HCT116 (cell line): ENCODE data around the gene IL1RAPL1. TPM values are rescaled to one million over a fixed set of nuclear protein-coding genes. Genes with fewer than 3 reads are reported as not detected.

Source experiments
- ATAC-seq: fragments of 200-7000 bp; cut with Tn5 transposase; 2 replicates; pipeline ENCODE4 v1.9.1; 2020; ENCODE audit warnings: mild to moderate bottlenecking, moderate library complexity
- BruUV-seq: library from RNA; stranded (reverse); fragments of 400-500 nt; replicated peaks from 2 replicates; lab custom pipeline; 2021; lab: Mats Ljungman, UMichigan
- CTCF ChIA-PET: fragments of 300-600 bp; sonication (Branson Sonifier 250); formaldehyde crosslinking; loops from one replicate; lab custom pipeline; 2021; ENCODE audit warnings: antibody characterized with exemption; lab: Charles Lee
- POLR2A ChIA-PET: fragments of 300-600, 350-600 bp; sonication (Branson Sonifier 250); formaldehyde crosslinking; loops from one replicate; lab custom pipeline; 2021; ENCODE audit warnings: antibody characterized with exemption; lab: Charles Lee
- RAD21 ChIA-PET, 2 experiments: fragments of 300-600 bp; sonication (Branson Sonifier 250); formaldehyde crosslinking; loops; one replicate each; lab custom pipeline; 2023; ENCODE audit warnings: low total read pairs in 2 of 2; ENCODE audit not compliant: uncharacterized antibody in 2 of 2, unreplicated experiment in 2 of 2, low non-redundant PET in 1 of 2; lab: Charles Lee
- DNase-seq: peaks from one replicate; pipeline ENCODE4 v3.0.0-alpha.2; 2010; ENCODE audit warnings: low read depth, low spot score
- H2AFZ ChIP-seq: fragments of 200-600 bp; shearing (Covaris generic), sonication (generic); 2 replicates; pipeline ENCODE4 v1.6.1; 2017; ENCODE audit warnings: low read depth, mixed run types, mixed read lengths, antibody characterized with exemption, low read length; ENCODE audit not compliant: poor library complexity, severe bottlenecking
- H3K27ac ChIP-seq: 2 replicates; pipeline ENCODE4 v1.5.1; 2012; ENCODE audit warnings: low read depth, low read length
- H3K27me3 ChIP-seq: fragments of 200-600 bp; sonication (generic); 2 replicates; pipeline ENCODE4 v1.6.1; 2016; ENCODE audit warnings: mixed run types, low read length, mixed read lengths; ENCODE audit not compliant: insufficient read depth
- H3K36me3 ChIP-seq, 2 experiments: fragments of 200-500 bp in 1 of 2; fragments of 200-600 bp in 1 of 2; sonication (Bioruptor generic) in 1 of 2; sonication (generic) in 1 of 2; 2 replicates each; pipeline versions ENCODE4 v1.5.1 to v1.6.1; 2014 to 2016; ENCODE audit warnings: low read length in 2 of 2, inconsistent platforms in 1 of 2, mixed read lengths in 1 of 2, mixed run types in 1 of 2; ENCODE audit not compliant: insufficient read depth in 2 of 2, control insufficient read depth in 1 of 2
- H3K4me1 ChIP-seq, 2 experiments: fragments of 200-600 bp in 1 of 2; sonication (generic) in 1 of 2; 2 replicates each; pipeline versions ENCODE4 v1.5.1 to v1.6.1; 2012 to 2017; ENCODE audit warnings: low read length in 2 of 2, inconsistent platforms in 1 of 2, mild to moderate bottlenecking in 1 of 2, mixed read lengths in 1 of 2, mixed run types in 1 of 2, moderate library complexity in 1 of 2; ENCODE audit not compliant: insufficient read depth in 2 of 2, control insufficient read depth in 1 of 2
- H3K4me2 ChIP-seq: fragments of 200-600 bp; sonication (generic); 2 replicates; pipeline ENCODE4 v1.6.1; 2017; ENCODE audit warnings: mixed run types, low read length, mixed read lengths
- H3K4me3 ChIP-seq, 2 experiments: fragments of 200-600 bp in 1 of 2; sonication (generic) in 1 of 2; replicated peaks in 1 of 2; 2 replicates each; pipeline ENCODE4 v1.5.1; 2011 to 2016; ENCODE audit warnings: low read length in 2 of 2, control low read depth in 1 of 2, low read depth in 1 of 2, mild to moderate bottlenecking in 1 of 2, mixed read lengths in 1 of 2, mixed run types in 1 of 2
- H3K79me2 ChIP-seq: fragments of 200-600 bp; sonication (generic); 2 replicates; pipeline ENCODE4 v1.6.1; 2017; ENCODE audit warnings: mild to moderate bottlenecking, mixed run types, low read length, moderate library complexity, mixed read lengths; ENCODE audit not compliant: insufficient read depth
- H3K9ac ChIP-seq: fragments of 200-600 bp; sonication (generic); 2 replicates; pipeline ENCODE4 v1.6.1; 2016; ENCODE audit warnings: low read length, mixed read lengths
- H3K9me2 ChIP-seq: fragments of 200-600 bp; sonication (generic), shearing (Covaris generic); 2 replicates; pipeline ENCODE4 v1.6.1; 2017; ENCODE audit warnings: mixed run types, mild to moderate bottlenecking, moderate library complexity; ENCODE audit not compliant: insufficient read depth
- H3K9me3 ChIP-seq, 2 experiments: fragments of 200-500 bp in 1 of 2; fragments of 200-600 bp in 1 of 2; sonication (Bioruptor generic) in 1 of 2; sonication (generic) in 1 of 2; 2 replicates each; pipeline ENCODE4 v1.6.1; 2014 to 2017; ENCODE audit warnings: low read length in 2 of 2, mixed read lengths in 2 of 2, inconsistent platforms in 1 of 2, low read depth in 1 of 2, mild to moderate bottlenecking in 1 of 2, mixed run types in 1 of 2, moderate library complexity in 1 of 2; ENCODE audit not compliant: control insufficient read depth in 1 of 2, insufficient read depth in 1 of 2
- H4K20me1 ChIP-seq: fragments of 200-600 bp; sonication (generic), shearing (Covaris generic); 2 replicates; pipeline ENCODE4 v1.6.1; 2017; ENCODE audit warnings: mixed run types, mild to moderate bottlenecking, moderate library complexity; ENCODE audit not compliant: insufficient read depth
- CTCF ChIP-seq, 3 experiments: fragments of 200-600 bp in 1 of 3; sonication (generic) in 1 of 3; IDR thresholded peaks in 2 of 3; conservative IDR thresholded peaks in 1 of 3; 2 replicates each; pipeline ENCODE4 v1.5.1; 2012 to 2017; ENCODE audit warnings: low read depth in 2 of 3, low read length in 2 of 3, antibody characterized with exemption in 1 of 3, borderline replicate concordance in 1 of 3, control low read depth in 1 of 3, mild to moderate bottlenecking in 1 of 3, mixed read lengths in 1 of 3, mixed run types in 1 of 3, moderate library complexity in 1 of 3; ENCODE audit not compliant: insufficient read depth in 1 of 3
- EGR1 ChIP-seq: IDR thresholded peaks from 2 replicates; pipeline ENCODE4 v1.6.1; 2012; ENCODE audit warnings: low read depth
- POLR2A ChIP-seq: IDR thresholded peaks from 2 replicates; pipeline ENCODE4 v1.7.0; 2011; ENCODE audit warnings: borderline replicate concordance; ENCODE audit not compliant: insufficient read depth, insufficient read length; ENCODE audit errors: extremely low read depth
- POLR2AphosphoS5 ChIP-seq: IDR thresholded peaks from 2 replicates; pipeline ENCODE4 v1.6.1; 2011; ENCODE audit warnings: mild to moderate bottlenecking, low read depth, low read length, moderate library complexity
- RAD21 ChIP-seq: IDR thresholded peaks from 2 replicates; pipeline ENCODE4 v1.6.1; 2012; ENCODE audit warnings: low read depth, mild to moderate bottlenecking
- SP1 ChIP-seq: IDR thresholded peaks from 2 replicates; pipeline ENCODE4 v1.6.1; 2012; ENCODE audit warnings: low read depth
- TCF7L2 ChIP-seq: IDR thresholded peaks from 2 replicates; pipeline ENCODE4 v1.7.0; 2011; ENCODE audit warnings: borderline replicate concordance, inconsistent platforms; ENCODE audit not compliant: insufficient read depth, insufficient read length; ENCODE audit errors: extremely low read depth
- YY1 ChIP-seq: IDR thresholded peaks from 2 replicates; pipeline ENCODE4 v1.6.1; 2011; ENCODE audit warnings: low read length, low read depth, moderate library complexity, mild to moderate bottlenecking; ENCODE audit not compliant: insufficient replicate concordance; ENCODE audit errors: extremely low read depth
- ZBTB33 ChIP-seq: IDR thresholded peaks from 2 replicates; pipeline ENCODE4 v1.6.1; 2011; ENCODE audit warnings: mild to moderate bottlenecking, low read length, moderate library complexity; ENCODE audit not compliant: insufficient replicate concordance; ENCODE audit errors: extremely low read depth
- ZFX ChIP-seq: fragments of 450-650 bp; IDR thresholded peaks from 2 replicates; pipeline ENCODE4 v1.6.1; 2017
- intact Hi-C: fragments of 100-400 bp; cut with micrococcal nuclease; formaldehyde crosslinking; loops from 2 replicates; pipeline ENCODE4 v1.10.0; 2022
- total RNA-seq: library from RNA; stranded (reverse); gene quantifications from one replicate; pipeline ENCODE4 v1.2.1, GENCODE V29; 2021; ENCODE audit not compliant: unreplicated experiment
- TF ChIP-seq, protein P1 (sequence below): IDR thresholded peaks from 2 replicates; pipeline ENCODE4 v1.6.1; 2012
- TF ChIP-seq, protein P2 (sequence below): IDR thresholded peaks from 2 replicates; pipeline ENCODE4 v1.6.1; 2012
- TF ChIP-seq, protein P3 (sequence below): IDR thresholded peaks from 2 replicates; pipeline ENCODE4 v1.6.1; 2012; ENCODE audit warnings: low read depth

IL1RAPL1 gene
- total RNA-seq, 1 experiment from 2014 or later = 2.8 TPM

GRCh38 chrX:28888416-28888815 lies 301.2 kb downstream of the IL1RAPL1 start (continued):
- TF ChIP-seq CTCF (IDR thresholded peaks at IDR 0.05 in 2 of 3, conservative IDR thresholded peaks at IDR 0.05 in 1 of 3; ENCODE audit: borderline replicate concordance in 1 of 3, insufficient read depth in 1 of 3, low read depth in 2 of 3, low read length in 2 of 3) (no peak), EGR1 (no peak)
- TF ChIP-seq, all 23 proteins: peak for 0

- Histone ChIP-seq H3K27ac (no peak overlapping the region), H3K4me3 (no peak overlapping the region), H3K79me2 (no peaks in the 10 kb centered on the region), H2AFZ (no peak overlapping the region), H3K4me1 (no peaks in the 10 kb centered on the region), H3K4me2 (no peak overlapping the region), H4K20me1 (no peaks in the 10 kb centered on the region), H3K9me2 (no peaks in the 10 kb centered on the region), H3K9me3 (no peaks in the 10 kb centered on the region), H3K9ac (no peak overlapping the region), H3K27me3 (no peaks in the 10 kb centered on the region), H3K36me3 (no peaks in the 10 kb centered on the region)
- no TSS peak for BruUV-seq
- no peak for ATAC-seq
- DNase-seq = no peak
- RAD21 ChIA-PET = no interaction called here
- intact Hi-C loops = no loop called here
- CTCF ChIA-PET = no interaction called here
- POLR2A ChIA-PET = no interaction called here
- no peak for TF ChIP-seq YY1
- TF ChIP-seq, protein P1, sequence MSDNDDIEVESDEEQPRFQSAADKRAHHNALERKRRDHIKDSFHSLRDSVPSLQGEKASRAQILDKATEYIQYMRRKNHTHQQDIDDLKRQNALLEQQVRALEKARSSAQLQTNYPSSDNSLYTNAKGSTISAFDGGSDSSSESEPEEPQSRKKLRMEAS = no peak
- TF ChIP-seq ZFX = no peak
- no peak for TF ChIP-seq RAD21
- TF ChIP-seq CTCF (IDR thresholded peaks at IDR 0.05 in 2 of 3, conservative IDR thresholded peaks at IDR 0.05 in 1 of 3; ENCODE audit: borderline replicate concordance in 1 of 3, insufficient read depth in 1 of 3, low read depth in 2 of 3, low read length in 2 of 3) = no peak
- TF ChIP-seq, protein P2, sequence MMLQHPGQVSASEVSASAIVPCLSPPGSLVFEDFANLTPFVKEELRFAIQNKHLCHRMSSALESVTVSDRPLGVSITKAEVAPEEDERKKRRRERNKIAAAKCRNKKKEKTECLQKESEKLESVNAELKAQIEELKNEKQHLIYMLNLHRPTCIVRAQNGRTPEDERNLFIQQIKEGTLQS = no peak
- TF ChIP-seq SP1 = no peak
- no peak for TF ChIP-seq EGR1
- TF ChIP-seq ZBTB33 = no peak
- TF ChIP-seq POLR2A = no peak
- TF ChIP-seq TCF7L2 = no peak
- TF ChIP-seq, protein P3, sequence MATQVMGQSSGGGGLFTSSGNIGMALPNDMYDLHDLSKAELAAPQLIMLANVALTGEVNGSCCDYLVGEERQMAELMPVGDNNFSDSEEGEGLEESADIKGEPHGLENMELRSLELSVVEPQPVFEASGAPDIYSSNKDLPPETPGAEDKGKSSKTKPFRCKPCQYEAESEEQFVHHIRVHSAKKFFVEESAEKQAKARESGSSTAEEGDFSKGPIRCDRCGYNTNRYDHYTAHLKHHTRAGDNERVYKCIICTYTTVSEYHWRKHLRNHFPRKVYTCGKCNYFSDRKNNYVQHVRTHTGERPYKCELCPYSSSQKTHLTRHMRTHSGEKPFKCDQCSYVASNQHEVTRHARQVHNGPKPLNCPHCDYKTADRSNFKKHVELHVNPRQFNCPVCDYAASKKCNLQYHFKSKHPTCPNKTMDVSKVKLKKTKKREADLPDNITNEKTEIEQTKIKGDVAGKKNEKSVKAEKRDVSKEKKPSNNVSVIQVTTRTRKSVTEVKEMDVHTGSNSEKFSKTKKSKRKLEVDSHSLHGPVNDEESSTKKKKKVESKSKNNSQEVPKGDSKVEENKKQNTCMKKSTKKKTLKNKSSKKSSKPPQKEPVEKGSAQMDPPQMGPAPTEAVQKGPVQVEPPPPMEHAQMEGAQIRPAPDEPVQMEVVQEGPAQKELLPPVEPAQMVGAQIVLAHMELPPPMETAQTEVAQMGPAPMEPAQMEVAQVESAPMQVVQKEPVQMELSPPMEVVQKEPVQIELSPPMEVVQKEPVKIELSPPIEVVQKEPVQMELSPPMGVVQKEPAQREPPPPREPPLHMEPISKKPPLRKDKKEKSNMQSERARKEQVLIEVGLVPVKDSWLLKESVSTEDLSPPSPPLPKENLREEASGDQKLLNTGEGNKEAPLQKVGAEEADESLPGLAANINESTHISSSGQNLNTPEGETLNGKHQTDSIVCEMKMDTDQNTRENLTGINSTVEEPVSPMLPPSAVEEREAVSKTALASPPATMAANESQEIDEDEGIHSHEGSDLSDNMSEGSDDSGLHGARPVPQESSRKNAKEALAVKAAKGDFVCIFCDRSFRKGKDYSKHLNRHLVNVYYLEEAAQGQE = no peak
- no peak for TF ChIP-seq POLR2AphosphoS5
These were observed 302.4 kb downstream of the IL1RAPL1 start for GRCh38 chrX:28889591-28890090.
